HCT116 (cell line): ENCODE data around the gene C6orf132. TPM values are rescaled to one million over a fixed set of nuclear protein-coding genes. Genes with fewer than 3 reads are reported as not detected.
A peak's percentile ranks its signal among the peaks of the same experiment; 100 is the strongest.

Experiments
- ATAC-seq: fragments of 200-7000 bp; cut with Tn5 transposase; 2 replicates; pipeline ENCODE4 v1.9.1; 2020; ENCODE audit warnings: mild to moderate bottlenecking, moderate library complexity
- BruUV-seq: library from RNA; stranded (reverse); fragments of 400-500 nt; replicated peaks from 2 replicates; lab custom pipeline; 2021; lab: Mats Ljungman, UMichigan
- CTCF ChIA-PET: fragments of 300-600 bp; sonication (Branson Sonifier 250); formaldehyde crosslinking; loops from one replicate; lab custom pipeline; 2021; ENCODE audit warnings: antibody characterized with exemption; lab: Charles Lee
- POLR2A ChIA-PET: fragments of 300-600, 350-600 bp; sonication (Branson Sonifier 250); formaldehyde crosslinking; loops from one replicate; lab custom pipeline; 2021; ENCODE audit warnings: antibody characterized with exemption; lab: Charles Lee
- RAD21 ChIA-PET, 2 experiments: fragments of 300-600 bp; sonication (Branson Sonifier 250); formaldehyde crosslinking; loops; one replicate each; lab custom pipeline; 2023; ENCODE audit warnings: low total read pairs in 2 of 2; ENCODE audit not compliant: uncharacterized antibody in 2 of 2, unreplicated experiment in 2 of 2, low non-redundant PET in 1 of 2; lab: Charles Lee
- DNase-seq: peaks from one replicate; pipeline ENCODE4 v3.0.0-alpha.2; 2010; ENCODE audit warnings: low read depth, low spot score
- H2AFZ ChIP-seq: fragments of 200-600 bp; shearing (Covaris generic), sonication (generic); 2 replicates; pipeline ENCODE4 v1.6.1; 2017; ENCODE audit warnings: low read depth, mixed run types, mixed read lengths, antibody characterized with exemption, low read length; ENCODE audit not compliant: poor library complexity, severe bottlenecking
- H3K27ac ChIP-seq: 2 replicates; pipeline ENCODE4 v1.5.1; 2012; ENCODE audit warnings: low read depth, low read length
- H3K27me3 ChIP-seq: fragments of 200-600 bp; sonication (generic); 2 replicates; pipeline ENCODE4 v1.6.1; 2016; ENCODE audit warnings: mixed run types, low read length, mixed read lengths; ENCODE audit not compliant: insufficient read depth
- H3K36me3 ChIP-seq, 2 experiments: fragments of 200-500 bp in 1 of 2; fragments of 200-600 bp in 1 of 2; sonication (Bioruptor generic) in 1 of 2; sonication (generic) in 1 of 2; 2 replicates each; pipeline versions ENCODE4 v1.5.1 to v1.6.1; 2014 to 2016; ENCODE audit warnings: low read length in 2 of 2, inconsistent platforms in 1 of 2, mixed read lengths in 1 of 2, mixed run types in 1 of 2; ENCODE audit not compliant: insufficient read depth in 2 of 2, control insufficient read depth in 1 of 2
- H3K4me1 ChIP-seq, 2 experiments: fragments of 200-600 bp in 1 of 2; sonication (generic) in 1 of 2; 2 replicates each; pipeline versions ENCODE4 v1.5.1 to v1.6.1; 2012 to 2017; ENCODE audit warnings: low read length in 2 of 2, inconsistent platforms in 1 of 2, mild to moderate bottlenecking in 1 of 2, mixed read lengths in 1 of 2, mixed run types in 1 of 2, moderate library complexity in 1 of 2; ENCODE audit not compliant: insufficient read depth in 2 of 2, control insufficient read depth in 1 of 2
- H3K4me2 ChIP-seq: fragments of 200-600 bp; sonication (generic); 2 replicates; pipeline ENCODE4 v1.6.1; 2017; ENCODE audit warnings: mixed run types, low read length, mixed read lengths
- H3K4me3 ChIP-seq, 2 experiments: fragments of 200-600 bp in 1 of 2; sonication (generic) in 1 of 2; replicated peaks in 1 of 2; 2 replicates each; pipeline ENCODE4 v1.5.1; 2011 to 2016; ENCODE audit warnings: low read length in 2 of 2, control low read depth in 1 of 2, low read depth in 1 of 2, mild to moderate bottlenecking in 1 of 2, mixed read lengths in 1 of 2, mixed run types in 1 of 2
- H3K79me2 ChIP-seq: fragments of 200-600 bp; sonication (generic); 2 replicates; pipeline ENCODE4 v1.6.1; 2017; ENCODE audit warnings: mild to moderate bottlenecking, mixed run types, low read length, moderate library complexity, mixed read lengths; ENCODE audit not compliant: insufficient read depth
- H3K9ac ChIP-seq: fragments of 200-600 bp; sonication (generic); 2 replicates; pipeline ENCODE4 v1.6.1; 2016; ENCODE audit warnings: low read length, mixed read lengths
- H3K9me2 ChIP-seq: fragments of 200-600 bp; sonication (generic), shearing (Covaris generic); 2 replicates; pipeline ENCODE4 v1.6.1; 2017; ENCODE audit warnings: mixed run types, mild to moderate bottlenecking, moderate library complexity; ENCODE audit not compliant: insufficient read depth
- H3K9me3 ChIP-seq, 2 experiments: fragments of 200-500 bp in 1 of 2; fragments of 200-600 bp in 1 of 2; sonication (Bioruptor generic) in 1 of 2; sonication (generic) in 1 of 2; 2 replicates each; pipeline ENCODE4 v1.6.1; 2014 to 2017; ENCODE audit warnings: low read length in 2 of 2, mixed read lengths in 2 of 2, inconsistent platforms in 1 of 2, low read depth in 1 of 2, mild to moderate bottlenecking in 1 of 2, mixed run types in 1 of 2, moderate library complexity in 1 of 2; ENCODE audit not compliant: control insufficient read depth in 1 of 2, insufficient read depth in 1 of 2
- H4K20me1 ChIP-seq: fragments of 200-600 bp; sonication (generic), shearing (Covaris generic); 2 replicates; pipeline ENCODE4 v1.6.1; 2017; ENCODE audit warnings: mixed run types, mild to moderate bottlenecking, moderate library complexity; ENCODE audit not compliant: insufficient read depth
- CEBPB ChIP-seq: IDR thresholded peaks from 2 replicates; pipeline ENCODE4 v1.6.1; 2012; ENCODE audit warnings: low read depth
- CTCF ChIP-seq, 3 experiments: fragments of 200-600 bp in 1 of 3; sonication (generic) in 1 of 3; IDR thresholded peaks in 2 of 3; conservative IDR thresholded peaks in 1 of 3; 2 replicates each; pipeline ENCODE4 v1.5.1; 2012 to 2017; ENCODE audit warnings: low read depth in 2 of 3, low read length in 2 of 3, antibody characterized with exemption in 1 of 3, borderline replicate concordance in 1 of 3, control low read depth in 1 of 3, mild to moderate bottlenecking in 1 of 3, mixed read lengths in 1 of 3, mixed run types in 1 of 3, moderate library complexity in 1 of 3; ENCODE audit not compliant: insufficient read depth in 1 of 3
- EZH2phosphoT487 ChIP-seq: fragments of 200-600 bp; IDR thresholded peaks from 2 replicates; pipeline ENCODE4 v1.6.1; 2018; ENCODE audit warnings: antibody characterized with exemption, borderline replicate concordance
- SIN3A ChIP-seq: IDR thresholded peaks from 2 replicates; pipeline ENCODE4 v1.6.1; 2012; ENCODE audit warnings: low read depth
- SP1 ChIP-seq: IDR thresholded peaks from 2 replicates; pipeline ENCODE4 v1.6.1; 2012; ENCODE audit warnings: low read depth
- ZFX ChIP-seq: fragments of 450-650 bp; IDR thresholded peaks from 2 replicates; pipeline ENCODE4 v1.6.1; 2017
- intact Hi-C: fragments of 100-400 bp; cut with micrococcal nuclease; formaldehyde crosslinking; loops from 2 replicates; pipeline ENCODE4 v1.10.0; 2022
- total RNA-seq: library from RNA; stranded (reverse); gene quantifications from one replicate; pipeline ENCODE4 v1.2.1, GENCODE V29; 2021; ENCODE audit not compliant: unreplicated experiment
- TF ChIP-seq, protein P1 (sequence below): IDR thresholded peaks from 2 replicates; pipeline ENCODE4 v1.6.1; 2012; ENCODE audit warnings: low read depth
- TF ChIP-seq, protein P2 (sequence below): IDR thresholded peaks from 2 replicates; pipeline ENCODE4 v1.6.1; 2011; ENCODE audit warnings: mild to moderate bottlenecking, low read length, moderate library complexity; ENCODE audit not compliant: insufficient replicate concordance; ENCODE audit errors: extremely low read depth

The C6orf132 gene
- total RNA-seq, 1 experiment from 2014 or later = 18.9 TPM

- TF ChIP-seq, protein P1, sequence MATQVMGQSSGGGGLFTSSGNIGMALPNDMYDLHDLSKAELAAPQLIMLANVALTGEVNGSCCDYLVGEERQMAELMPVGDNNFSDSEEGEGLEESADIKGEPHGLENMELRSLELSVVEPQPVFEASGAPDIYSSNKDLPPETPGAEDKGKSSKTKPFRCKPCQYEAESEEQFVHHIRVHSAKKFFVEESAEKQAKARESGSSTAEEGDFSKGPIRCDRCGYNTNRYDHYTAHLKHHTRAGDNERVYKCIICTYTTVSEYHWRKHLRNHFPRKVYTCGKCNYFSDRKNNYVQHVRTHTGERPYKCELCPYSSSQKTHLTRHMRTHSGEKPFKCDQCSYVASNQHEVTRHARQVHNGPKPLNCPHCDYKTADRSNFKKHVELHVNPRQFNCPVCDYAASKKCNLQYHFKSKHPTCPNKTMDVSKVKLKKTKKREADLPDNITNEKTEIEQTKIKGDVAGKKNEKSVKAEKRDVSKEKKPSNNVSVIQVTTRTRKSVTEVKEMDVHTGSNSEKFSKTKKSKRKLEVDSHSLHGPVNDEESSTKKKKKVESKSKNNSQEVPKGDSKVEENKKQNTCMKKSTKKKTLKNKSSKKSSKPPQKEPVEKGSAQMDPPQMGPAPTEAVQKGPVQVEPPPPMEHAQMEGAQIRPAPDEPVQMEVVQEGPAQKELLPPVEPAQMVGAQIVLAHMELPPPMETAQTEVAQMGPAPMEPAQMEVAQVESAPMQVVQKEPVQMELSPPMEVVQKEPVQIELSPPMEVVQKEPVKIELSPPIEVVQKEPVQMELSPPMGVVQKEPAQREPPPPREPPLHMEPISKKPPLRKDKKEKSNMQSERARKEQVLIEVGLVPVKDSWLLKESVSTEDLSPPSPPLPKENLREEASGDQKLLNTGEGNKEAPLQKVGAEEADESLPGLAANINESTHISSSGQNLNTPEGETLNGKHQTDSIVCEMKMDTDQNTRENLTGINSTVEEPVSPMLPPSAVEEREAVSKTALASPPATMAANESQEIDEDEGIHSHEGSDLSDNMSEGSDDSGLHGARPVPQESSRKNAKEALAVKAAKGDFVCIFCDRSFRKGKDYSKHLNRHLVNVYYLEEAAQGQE = no peak
- TF ChIP-seq CTCF (IDR thresholded peaks at IDR 0.05 in 2 of 3, conservative IDR thresholded peaks at IDR 0.05 in 1 of 3; ENCODE audit: borderline replicate concordance in 1 of 3, insufficient read depth in 1 of 3, low read depth in 2 of 3, low read length in 2 of 3) = no peak
- no peak for TF ChIP-seq SIN3A
- no peak for TF ChIP-seq EZH2phosphoT487
- TF ChIP-seq ZFX = no peak
These were observed 58.9 kb downstream of the C6orf132 start (continued) for GRCh38 chr6:42083530-42083929.

DNA sequence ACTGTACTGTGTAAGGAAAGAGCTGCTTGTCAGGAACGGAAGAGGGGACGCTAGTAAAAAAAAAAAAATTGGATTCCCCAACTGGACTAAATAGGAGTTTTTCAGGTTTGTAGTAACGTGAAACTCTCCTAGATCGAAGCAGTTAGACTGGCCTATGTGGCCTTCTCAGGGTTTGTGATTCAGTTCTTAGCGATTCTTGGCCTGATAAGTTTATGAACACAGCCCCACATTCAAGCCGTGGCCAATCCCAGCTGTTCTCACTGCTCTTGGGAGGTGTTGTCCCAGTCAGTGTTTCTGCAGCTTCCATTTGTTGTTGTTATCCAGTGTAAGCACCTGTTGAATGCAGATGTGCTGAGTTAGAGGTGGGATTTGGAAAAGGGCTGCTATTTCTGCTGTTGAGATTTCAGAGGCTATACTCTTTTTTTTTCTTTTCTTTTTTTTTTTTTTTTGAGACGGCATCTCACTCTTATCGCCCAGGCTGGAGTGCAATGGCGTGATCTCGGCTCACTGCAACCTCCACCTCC, 62.4 kb downstream of the C6orf132 start:
- H3K27ac ChIP-seq = no peak overlapping the region
- TSS peak; percentile 43 for BruUV-seq
- ChIA-PET POLR2A (interaction anchor here (0.9 kb wide), 1 partner anchor 20 kb away, joined by 3 read pairs; no protein-coding TSS in a partner anchor), RAD21 (no interaction called here), CTCF (no interaction called here)
- no peaks in the 10 kb centered on the region for H4K20me1 ChIP-seq
- H3K9me2 ChIP-seq = no peaks in the 10 kb centered on the region
- no peak overlapping the region for H3K9ac ChIP-seq
- no peak overlapping the region for H3K4me2 ChIP-seq
- peaks cover 0 to 9% of the 10 kb centered on the region in 2 experiments; a peak in 2 of 4 replicates for H3K36me3 ChIP-seq
- H3K27me3 ChIP-seq = no peaks in the 10 kb centered on the region
- TF ChIP-seq SP1 = no peak
- no peak for TF ChIP-seq CEBPB
- TF ChIP-seq, protein P2, sequence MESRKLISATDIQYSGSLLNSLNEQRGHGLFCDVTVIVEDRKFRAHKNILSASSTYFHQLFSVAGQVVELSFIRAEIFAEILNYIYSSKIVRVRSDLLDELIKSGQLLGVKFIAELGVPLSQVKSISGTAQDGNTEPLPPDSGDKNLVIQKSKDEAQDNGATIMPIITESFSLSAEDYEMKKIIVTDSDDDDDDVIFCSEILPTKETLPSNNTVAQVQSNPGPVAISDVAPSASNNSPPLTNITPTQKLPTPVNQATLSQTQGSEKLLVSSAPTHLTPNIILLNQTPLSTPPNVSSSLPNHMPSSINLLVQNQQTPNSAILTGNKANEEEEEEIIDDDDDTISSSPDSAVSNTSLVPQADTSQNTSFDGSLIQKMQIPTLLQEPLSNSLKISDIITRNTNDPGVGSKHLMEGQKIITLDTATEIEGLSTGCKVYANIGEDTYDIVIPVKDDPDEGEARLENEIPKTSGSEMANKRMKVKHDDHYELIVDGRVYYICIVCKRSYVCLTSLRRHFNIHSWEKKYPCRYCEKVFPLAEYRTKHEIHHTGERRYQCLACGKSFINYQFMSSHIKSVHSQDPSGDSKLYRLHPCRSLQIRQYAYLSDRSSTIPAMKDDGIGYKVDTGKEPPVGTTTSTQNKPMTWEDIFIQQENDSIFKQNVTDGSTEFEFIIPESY = no peak
- H3K4me3 ChIP-seq = no peak overlapping the region
- H3K9me3 ChIP-seq = no peaks in the 10 kb centered on the region
- H2AFZ ChIP-seq = no peak overlapping the region
- intact Hi-C loops = loop anchor here (10.0 kb wide), 1 partner anchor 645 kb away; the partner anchor contains the start of gene PRPH2
- no peak for ATAC-seq
- H3K79me2 ChIP-seq = no peaks in the 10 kb centered on the region
- no peak for DNase-seq
- peaks cover 0 to 4% of the 10 kb centered on the region in 2 experiments; a peak in 1 of 4 replicates for H3K4me1 ChIP-seq
